Epithelial cell of prostate (primary cell): Measurements from ENCODE around the gene STARD8.
"Not testable (repeated sequence)": the region's sequence is repeated elsewhere in the genome, so short reads cannot be mapped to it uniquely, and the experiment has no call there.

Experiments
- DNase-seq: peaks from one replicate; pipeline ENCODE4 v3.0.0-alpha.2; 2011; ENCODE audit warnings: low read depth, low spot score
- H3K27ac ChIP-seq: fragments of 450-650 bp; 2 replicates; pipeline ENCODE4 v1.5.1; 2017; ENCODE audit warnings: mild to moderate bottlenecking

The STARD8 gene

GRCh38 chrX:68741864-68742263 is 94.4 kb downstream of the STARD8 start:
- not testable (repeated sequence) for H3K27ac ChIP-seq, DNase-seq

- H3K27ac ChIP-seq: no peak overlapping the region
- no peak for DNase-seq
Measured at GRCh38 chrX:68743754-68744153, 96.3 kb downstream of the STARD8 start.

DNA sequence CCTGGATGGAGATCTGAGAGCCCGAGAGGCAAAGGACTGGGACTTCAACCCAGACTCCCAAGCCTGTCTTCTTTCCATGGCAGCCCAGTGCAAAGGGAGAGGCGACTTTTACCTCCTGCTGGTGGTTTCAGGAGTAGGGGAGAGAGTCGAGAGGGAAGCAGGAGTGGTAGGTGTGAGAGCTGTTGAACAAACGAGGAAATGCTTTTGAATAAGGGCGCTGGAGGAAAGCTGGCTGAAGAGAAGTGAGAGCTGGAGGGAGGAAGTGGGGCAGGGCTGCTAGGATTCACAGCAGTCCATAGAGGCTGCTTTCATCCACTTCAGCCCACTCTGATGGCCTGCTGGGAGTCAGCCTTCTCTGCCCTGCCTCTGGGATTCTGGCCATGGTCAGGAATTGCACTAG is 99.5 kb downstream of the STARD8 start:
- no peak for DNase-seq
- H3K27ac ChIP-seq: no peak overlapping the region

DNA sequence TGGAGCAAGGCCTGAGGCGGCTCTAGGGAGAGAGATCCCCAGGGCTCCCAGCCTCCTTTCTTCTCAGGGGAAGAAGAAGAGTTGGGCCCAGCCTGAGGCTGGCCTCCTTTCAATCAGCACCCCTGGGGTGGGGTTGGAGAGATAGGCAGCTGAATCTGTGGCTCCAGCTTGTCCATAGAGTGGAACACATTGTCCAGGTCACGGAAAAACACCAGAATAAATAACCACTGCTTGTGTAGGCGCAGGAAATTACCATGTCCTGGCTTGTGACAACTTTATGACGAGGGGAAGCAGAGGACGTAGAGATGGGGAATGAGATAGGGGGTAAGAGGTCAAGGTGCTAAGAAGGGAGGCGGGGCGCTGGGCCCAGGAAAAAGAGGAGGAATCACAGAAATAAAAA is 100.6 kb downstream of the STARD8 start:
- no peak for DNase-seq

DNA sequence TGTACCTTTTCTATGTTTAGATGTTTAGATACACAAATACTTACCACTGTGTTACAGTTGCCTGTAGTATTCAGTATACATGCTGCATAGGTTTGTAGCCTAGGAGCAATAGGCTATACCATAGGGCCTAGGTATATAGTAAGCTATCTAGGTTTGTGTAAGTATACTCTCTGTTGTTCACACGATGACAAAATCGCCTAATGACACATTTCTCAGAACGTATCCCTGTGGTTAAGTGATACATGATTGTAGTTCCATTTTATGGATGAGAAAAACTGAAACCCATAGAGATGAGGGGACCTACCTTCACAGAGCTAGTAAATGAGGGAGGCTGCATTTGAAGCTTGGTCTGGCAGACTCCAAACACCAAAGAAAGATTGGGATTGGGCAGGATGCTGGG is 102.0 kb downstream of the STARD8 start:
- DNase-seq: no peak

More for the DNA sequence above, 100.6 kb downstream of the STARD8 start:
- no peak overlapping the region for H3K27ac ChIP-seq

GRCh38 chrX:68750316-68750715 is 102.8 kb downstream of the STARD8 start:
- no peak overlapping the region for H3K27ac ChIP-seq
- DNase-seq: no peak

More for the DNA sequence above, 102.0 kb downstream of the STARD8 start:
- no peak overlapping the region for H3K27ac ChIP-seq

DNA sequence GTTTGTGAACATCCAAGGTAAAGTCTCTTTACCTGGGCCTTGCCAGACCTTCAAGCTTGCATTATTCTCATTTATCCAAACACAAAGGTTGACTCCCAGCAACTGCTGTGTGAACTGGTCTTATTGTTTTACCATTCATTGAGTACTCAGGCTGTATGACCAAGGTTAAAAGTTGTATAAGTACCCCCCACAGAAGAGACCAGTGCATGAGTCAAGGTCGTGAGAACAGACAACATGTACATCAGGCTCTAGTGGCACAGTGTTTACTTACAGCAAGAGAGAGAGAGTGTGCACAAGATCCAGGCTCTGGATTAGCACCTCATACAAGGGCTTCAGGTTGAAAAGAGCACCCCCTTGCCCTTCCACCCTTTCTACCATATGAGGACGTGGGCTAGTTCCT is 103.9 kb downstream of the STARD8 start:
- no peak overlapping the region for H3K27ac ChIP-seq
- DNase-seq: no peak

DNA sequence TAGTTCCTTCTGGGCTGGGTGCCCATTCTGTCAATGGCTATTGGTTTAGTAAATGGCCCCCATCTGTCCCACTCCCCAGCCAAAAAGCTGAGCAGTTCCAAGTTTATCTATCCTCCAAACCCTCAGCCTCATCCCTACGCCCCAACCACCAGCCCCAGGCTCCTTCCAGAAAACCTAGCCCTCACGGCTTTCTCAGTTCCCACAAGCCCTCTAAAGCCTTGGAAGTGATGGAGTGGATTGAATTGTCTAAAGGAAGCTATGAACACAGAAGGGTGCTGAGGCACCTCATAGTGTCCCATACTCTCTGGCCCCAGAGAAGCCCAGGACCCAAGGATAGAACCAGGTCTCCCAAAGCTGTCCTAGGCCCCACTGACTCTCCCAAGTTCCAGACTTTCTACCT is 105.8 kb downstream of the STARD8 start:
- DNase-seq: no peak
- H3K27ac ChIP-seq: no peak overlapping the region

GRCh38 chrX:68754406-68754805 is 106.9 kb downstream of the STARD8 start:
- no peak for DNase-seq
- no peak overlapping the region for H3K27ac ChIP-seq

DNA sequence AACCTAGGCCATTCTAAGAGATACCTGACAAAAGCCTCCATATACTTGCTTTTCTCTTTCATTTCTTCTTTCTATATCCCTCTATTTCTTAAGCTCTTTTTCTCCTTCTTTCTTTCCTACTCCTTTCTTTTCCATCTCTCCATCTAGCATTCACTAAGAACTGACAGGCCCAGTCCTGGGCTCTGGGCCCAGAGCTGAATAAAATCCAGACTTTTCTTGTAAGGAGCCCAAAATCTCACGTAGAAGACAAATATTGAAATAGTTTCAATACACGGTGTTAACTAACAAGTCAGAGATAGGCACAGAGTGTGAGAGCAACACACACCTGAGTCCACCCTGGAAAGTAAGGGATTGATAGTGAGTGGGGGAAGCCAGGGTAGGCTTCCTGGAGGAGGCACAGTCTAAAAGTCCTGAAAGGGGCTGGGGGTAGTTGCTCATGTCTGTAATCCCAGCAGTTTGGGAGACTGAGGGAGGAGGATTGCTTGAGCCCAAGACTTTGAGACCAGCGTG is 108.2 kb downstream of the STARD8 start:
- DNase-seq: no peak
- H3K27ac ChIP-seq: no peak overlapping the region

- no peak for DNase-seq
- no peak overlapping the region for H3K27ac ChIP-seq
Measured at GRCh38 chrX:68757331-68757730, 109.9 kb downstream of the STARD8 start.

DNA sequence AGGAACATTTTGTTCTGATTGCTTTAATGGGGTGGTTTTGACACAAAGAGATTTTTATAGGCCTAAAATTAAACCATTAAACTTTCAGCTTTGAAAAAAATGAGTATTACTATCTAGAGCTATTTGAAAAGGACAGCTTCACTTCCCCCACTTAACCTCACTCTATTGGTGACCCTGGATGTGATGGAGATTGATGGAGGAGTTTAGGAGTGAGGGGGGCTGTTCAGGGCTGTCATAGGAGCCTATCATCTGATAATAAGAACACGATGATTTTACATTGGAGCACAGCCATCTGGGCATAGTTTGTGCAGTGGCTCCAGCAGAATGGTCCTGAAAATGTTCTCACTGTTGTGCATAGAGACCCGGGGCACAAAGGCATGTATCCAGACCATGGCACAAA is 110.3 kb downstream of the STARD8 start:
- H3K27ac ChIP-seq: no peak overlapping the region
- DNase-seq: no peak

GRCh38 chrX:68758671-68759070 is 111.2 kb downstream of the STARD8 start:
- no peak for DNase-seq
- no peak overlapping the region for H3K27ac ChIP-seq

GRCh38 chrX:68761086-68761485 is 113.6 kb downstream of the STARD8 start:
- no peak overlapping the region for H3K27ac ChIP-seq
- no peak for DNase-seq

DNA sequence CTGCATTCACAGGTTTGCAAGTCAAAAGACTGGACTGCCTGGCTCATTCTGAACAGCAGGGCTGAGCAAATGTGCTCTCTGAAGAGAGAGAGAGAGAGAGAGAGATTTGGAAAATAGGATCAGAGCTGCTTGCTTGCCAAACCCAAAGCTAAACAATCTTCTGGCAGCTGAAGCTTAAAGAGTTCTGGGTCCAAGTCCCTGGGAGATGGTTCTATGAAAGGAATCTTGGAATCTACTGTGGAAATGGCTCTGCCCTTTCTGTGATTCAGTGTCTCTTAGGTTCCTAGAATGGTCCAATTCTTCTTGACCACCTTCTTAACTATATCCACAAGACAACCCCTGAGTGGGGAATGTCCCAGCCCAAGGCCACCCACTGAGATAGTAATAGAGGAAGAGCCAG is 115.3 kb downstream of the STARD8 start:
- no peak overlapping the region for H3K27ac ChIP-seq
- DNase-seq: no peak

GRCh38 chrX:68763481-68763880 is 116.0 kb downstream of the STARD8 start:
- H3K27ac ChIP-seq: no peak overlapping the region
- no peak for DNase-seq
